Activated CD8-positive, alpha-beta memory T cell treated with anti-CD3 and anti-CD28 coated beads for 4 hours (primary cell): ENCODE measurements around the gene SLC51B.
"Not testable (repeated sequence)": the region's sequence is repeated elsewhere in the genome, so short reads cannot be mapped to it uniquely, and the experiment has no call there.

ENCODE experiments used
- DNase-seq, 2 donors: peaks; one replicate each; pipeline ENCODE4 v3.0.0-alpha.2; 2020; ENCODE audit warnings: low read depth in 2 of 2

The SLC51B gene

DNA sequence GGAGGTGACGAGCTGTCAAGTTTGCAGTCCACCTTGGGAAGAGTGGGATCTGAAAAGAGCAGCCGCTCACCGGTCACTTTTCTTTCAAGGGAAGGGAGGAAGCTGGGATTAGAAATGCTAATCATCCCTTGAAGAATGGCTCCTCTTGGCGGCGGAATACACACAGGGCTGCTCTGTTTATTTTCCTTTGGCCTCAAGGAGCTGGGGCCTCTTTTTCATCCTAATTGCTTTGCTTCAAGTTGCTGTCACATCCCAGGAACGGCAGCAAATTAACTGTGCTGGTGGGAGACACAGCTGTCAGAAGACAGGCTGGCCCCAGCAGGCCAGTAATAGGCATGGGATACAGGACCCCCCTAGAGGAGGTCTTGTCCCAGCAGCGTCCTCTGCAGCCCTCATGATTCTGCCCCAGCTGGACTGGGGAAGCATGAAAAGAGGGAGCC lies 38.1 kb downstream of the SLC51B start:
- DNase-seq = no peak

DNA sequence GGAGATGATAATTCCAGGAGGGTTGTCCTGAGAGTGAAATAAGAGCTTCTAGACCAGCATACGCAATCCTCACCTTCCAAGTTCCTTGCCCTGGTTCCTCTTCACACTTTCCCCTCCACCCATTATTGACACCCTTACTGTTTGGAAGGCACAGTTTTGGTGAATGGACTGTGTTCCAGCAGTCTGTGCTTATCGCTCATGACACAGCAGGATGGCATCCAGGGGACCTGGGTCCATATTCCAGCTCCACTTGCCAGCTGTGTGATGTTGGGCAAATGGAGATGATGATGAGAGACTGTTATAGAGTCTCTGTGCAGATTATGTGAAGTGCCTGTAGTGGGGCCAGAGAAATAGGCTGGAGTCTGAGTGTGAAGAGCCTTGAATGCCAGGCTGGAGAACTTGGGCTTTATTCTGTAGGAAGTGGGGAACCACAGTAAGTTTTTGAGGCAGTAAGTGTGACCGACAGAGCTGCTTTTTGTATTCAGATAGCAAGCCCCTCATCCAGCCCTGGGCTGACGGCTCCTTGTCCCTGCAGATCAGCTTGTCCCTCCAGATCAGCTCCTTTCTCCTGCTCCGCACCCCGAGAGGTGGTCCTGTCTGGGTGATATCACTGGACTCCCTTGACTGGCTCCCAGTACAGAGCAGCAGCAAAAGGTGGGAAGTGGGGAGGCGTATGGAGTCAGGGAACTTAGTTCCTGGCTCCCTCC lies 39.5 kb downstream of the SLC51B start:
- DNase-seq = no peak

DNA sequence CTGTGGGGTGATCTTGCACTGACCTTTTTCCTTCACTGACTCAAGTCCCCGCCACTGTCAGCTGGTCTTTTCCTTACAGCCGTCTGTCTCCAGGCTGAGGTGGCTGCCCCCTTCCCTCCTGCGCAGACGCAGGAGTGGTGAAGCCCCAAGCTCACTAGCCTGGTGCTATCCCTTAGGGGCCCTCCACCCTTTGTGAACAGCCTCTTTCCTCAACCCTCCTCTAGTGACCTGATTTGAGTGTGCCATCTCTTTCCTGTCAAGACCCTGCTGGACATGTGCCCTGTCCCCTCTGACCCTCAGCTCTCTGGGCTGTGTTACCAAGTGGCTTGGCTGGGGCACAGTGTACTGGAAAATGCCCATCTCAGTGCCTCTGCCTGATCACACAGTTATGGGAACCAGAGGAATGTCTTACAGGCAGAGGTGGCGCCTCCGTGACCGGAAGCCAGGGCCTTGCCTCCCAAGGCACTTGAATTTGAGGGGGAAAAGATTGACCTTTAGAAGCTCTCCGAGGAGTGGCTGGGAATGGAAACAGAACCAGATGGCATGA lies 40.1 kb downstream of the SLC51B start:
- no peak for DNase-seq

DNA sequence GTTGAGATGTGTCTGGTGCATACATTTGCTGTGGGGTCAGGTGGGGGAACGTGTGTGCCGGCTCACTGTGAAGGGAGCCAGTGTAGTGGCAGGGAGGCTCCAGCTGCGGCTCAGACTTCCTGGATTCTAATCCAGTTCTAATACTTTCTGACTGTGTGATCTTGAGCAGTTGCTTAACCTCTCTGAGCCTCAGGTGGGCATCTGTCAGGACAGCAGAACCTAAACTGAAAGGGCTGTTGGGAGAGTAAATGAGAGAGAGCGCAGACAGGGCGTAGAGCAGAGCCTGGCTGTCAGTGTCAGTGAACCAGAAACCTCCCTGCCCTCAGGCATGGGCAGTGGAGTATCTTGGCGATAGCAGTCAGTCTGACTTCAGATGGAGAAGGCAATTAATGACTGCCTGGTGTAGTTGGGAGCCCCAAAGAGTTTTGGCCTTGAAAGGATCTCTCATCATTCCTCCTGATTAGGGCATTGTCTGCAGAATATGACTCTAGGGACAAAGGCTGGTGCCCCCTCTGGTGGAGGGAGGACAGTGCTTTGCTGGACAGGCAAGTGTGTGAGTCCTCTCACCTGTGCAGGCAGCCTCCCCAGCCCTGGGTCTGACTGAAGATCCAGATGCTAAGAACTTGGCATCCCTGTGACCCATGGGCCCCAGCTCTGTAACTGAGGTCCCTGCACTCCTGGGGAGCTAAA lies 40.9 kb downstream of the SLC51B start:
- DNase-seq = no peak

DNA sequence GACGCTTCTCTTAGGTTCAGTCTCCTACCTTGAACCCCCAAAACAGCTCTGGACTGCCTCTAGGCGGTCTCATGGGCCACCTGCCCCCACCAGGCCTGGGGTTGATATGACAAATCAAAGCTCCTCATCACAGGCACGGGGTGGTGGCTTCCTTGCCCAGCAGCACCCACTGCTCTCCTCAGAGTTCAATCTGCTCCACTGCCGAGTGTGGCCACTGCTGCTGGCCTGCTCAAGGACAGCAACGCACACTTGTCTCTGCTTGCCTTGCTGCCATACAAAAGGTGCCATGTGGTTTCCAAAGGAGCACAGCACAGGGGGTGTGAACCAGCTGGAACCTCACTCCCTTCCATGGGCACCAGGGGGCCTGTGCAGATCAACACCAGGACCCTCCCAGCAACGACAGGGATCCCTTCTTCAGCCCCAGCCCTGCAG lies 41.5 kb downstream of the SLC51B start:
- no peak for DNase-seq

GRCh38 chr15:65087411-65087810 lies 42.2 kb downstream of the SLC51B start:
- DNase-seq = no peak

GRCh38 chr15:65087873-65088642 lies 42.9 kb downstream of the SLC51B start:
- no peak for DNase-seq

DNA sequence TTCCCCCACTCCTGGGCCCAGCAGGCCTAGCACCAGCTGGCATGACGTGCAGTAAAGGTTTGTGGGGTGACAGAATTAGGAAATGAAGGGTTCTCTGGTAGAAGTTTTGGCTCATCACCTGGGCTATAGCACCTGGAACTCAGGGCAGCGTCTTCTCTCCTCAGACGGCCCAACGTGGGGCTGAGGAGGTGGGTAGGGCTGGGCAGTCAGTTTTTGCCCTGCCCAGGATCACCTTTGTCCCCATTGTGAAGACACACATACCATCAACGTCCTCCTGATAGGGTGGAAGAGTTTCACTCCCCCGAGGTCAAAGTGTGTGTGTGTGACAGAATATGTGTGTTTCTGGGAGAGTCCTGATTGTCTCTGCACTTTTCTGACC lies 43.4 kb downstream of the SLC51B start:
- no peak for DNase-seq

GRCh38 chr15:65089206-65089824 lies 44.1 kb downstream of the SLC51B start:
- DNase-seq = no peak

- DNase-seq = no peak
Measured at GRCh38 chr15:65091946-65092770, 47.0 kb downstream of the SLC51B start.

DNA sequence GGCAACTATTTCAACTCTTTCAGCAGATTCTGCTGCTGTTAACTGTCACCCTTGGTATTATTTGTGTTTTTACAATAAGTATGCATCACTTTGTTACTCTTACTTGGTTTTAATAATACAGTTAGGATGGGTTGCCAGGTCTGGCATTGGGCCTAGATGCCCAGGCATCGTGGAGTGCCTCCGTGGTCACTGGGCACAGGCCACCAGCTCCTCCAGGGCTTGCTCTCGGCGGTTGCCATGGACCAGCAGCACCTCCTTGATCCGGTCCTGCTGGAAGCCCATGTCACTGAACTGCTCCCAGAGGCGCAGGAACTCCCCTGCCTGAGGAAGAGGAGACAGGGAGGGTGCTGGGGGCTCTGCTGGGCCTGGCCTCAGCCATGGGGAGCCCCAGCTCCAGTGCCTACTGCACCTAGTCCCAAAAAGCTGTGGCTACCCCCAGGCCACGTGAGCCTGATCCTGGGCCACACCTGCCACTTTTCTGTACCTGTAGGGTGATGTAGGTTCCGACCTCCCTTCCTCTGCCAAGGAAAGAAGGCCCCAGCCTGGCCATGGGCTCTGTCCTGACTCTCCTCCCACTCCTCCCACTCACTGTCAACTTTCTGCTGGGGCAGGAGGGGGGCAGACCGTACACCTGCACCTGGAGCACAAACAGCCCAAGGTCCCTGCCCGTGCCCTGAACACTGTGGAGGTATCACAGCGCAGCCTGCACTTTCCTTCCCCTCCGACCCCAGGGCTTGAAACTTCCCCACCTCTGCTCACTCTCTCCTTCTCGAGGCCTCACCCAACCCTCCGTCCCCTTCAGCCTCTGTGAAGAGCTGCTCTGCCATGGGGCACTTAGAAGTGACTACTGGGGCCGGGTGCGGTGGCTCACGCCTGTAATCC lies 48.0 kb downstream of the SLC51B start:
- no peak for DNase-seq

DNA sequence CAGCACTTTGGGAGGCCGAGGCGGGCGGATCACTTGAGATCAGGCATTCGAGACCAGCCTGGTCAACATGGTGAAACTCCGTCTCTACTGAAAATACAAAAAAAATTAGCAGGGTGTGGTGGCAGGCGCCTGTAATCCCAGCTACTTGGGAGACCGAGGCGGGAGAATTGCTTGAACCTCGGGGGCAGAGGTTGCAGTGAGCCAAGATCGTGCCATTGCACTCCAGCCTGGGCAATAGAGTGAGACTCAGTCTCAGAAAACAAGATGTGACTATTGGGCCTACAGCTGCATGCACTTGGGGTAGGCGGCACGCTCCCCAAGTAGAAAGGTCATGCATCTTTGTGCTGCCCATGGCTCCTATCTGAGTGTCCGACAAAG lies 48.6 kb downstream of the SLC51B start:
- DNase-seq = not testable (repeated sequence)

DNA sequence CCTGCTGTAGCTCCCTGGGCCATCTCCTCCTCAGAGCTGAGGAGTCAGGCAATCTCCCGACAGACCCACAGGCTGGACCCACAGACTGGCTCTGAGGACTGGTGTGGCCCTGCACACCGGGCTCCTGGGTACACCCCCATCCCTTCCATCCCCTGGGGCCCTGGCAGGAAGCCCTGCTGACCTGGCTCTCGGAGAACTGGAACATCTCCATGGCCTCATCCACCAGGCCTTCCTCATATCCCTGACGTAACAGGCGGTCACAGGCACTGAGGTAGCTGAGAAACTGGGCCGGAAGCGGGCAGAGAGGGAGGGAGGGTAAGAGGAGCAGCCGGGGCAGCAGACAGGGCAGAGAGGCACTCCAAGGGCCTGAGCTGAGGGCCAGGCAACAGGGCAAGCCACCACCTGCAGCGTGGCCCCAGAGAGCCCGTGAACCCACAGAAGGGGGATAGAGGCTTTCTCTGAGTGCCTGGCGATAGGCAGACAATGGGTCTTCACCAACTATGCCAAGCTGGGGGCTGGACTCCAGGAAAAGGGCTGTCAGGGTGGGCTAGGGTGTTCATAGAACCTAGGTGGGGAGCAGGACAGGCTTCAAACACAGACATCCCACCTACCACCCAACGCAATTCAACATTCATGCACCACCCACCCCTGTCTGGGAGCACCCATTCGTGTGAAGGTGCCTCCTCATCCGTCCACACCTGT lies 49.3 kb downstream of the SLC51B start:
- no peak for DNase-seq

DNA sequence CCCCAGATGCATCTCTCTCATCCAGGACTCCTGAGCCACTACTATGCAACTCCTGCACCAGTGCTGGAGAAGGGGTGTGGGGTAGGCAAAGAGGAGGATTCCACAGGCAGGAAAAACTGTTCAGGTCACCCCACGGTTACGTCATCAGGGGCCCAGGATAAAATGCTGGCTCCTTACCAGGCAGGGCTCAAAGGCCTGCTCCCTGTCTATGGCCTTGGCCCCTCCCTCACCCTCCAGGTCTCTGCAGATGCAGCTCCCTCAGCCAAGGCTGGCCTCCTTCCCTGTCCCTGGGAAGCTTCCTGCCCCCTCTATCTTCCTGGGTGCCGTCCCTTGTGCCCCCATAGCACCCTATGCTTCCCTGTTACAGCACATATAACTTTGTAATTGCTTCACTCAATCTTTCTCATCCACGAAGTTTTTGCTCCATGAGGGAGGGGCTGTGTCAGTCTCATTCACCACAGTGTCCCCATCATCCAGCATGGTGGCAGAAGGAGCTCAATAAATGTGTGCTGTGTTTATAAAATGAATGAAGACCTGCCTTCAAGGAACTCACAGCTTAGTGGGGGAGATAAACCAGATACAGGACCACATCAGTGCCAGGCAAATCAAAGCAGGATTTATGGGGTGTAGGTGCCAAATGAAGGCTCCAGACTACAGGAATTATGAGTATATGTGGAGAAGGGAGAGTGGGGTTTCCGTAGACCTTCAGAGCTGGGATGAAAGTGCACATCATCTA lies 50.0 kb downstream of the SLC51B start:
- DNase-seq = no peak

DNA sequence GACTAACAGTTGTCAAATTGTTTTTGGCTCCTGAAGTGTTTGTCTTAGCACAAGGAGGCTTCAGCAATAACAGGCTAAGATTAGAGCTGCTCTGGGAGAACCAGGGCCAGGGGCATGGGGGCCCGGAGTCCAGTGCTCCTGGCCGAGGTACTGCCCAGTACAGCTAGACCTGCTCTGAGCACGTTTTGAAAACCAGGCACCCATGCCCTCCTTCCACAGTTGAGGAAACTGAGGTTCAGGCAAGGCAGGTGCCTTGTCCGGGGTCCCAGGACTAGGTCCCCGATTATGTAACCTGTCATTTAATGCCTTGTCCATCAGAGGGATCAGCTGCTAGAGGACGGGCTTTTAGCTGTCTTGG lies 50.5 kb downstream of the SLC51B start:
- DNase-seq = no peak

DNA sequence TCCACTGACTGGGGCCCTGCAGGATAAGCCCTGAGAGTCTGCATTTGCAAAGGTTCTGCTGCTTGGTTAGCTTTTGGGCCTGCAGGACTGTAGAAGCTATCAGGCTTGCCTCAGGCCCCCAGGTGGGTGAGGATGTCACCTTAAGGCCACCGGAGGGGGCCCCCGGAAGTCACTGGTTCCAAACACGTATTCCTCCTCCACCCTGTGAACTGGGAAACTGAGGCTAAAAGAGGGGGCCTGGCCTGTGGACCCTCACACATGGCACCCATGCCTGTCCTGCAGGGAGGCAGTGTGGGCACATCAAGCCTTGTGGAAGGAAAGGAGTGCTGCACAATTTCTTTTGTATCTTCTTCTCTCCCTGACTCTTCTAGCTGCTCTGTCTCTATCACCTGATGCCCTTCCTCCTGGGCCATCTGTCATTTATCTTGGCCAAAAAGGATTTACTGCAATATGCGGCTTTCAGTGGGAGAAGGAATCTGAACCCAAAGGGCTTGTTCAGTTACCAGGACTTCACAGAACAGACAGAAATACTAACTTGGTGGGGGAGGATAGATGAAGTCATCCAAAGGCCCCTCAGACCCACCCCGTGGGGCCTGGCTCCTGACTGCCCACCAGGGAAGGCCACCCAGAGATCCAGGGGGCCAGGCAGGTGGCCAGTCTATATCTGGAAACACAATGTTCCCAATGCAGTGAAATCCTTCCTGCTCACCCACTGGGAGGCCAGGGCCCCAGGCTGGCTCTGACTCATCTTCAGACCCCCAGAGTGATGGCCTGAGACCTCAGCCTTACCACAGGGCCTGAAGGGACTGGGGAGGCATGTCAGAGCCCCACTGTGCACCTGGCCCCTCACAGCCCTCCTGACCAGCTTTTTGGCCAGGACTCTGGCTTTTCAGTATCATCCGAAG lies 51.5 kb downstream of the SLC51B start:
- DNase-seq = no peak

GRCh38 chr15:65097651-65098263 lies 52.6 kb downstream of the SLC51B start:
- DNase-seq = no peak
